ENCODE results near the gene SFRP4. TPM values are rescaled to one million over a fixed set of nuclear protein-coding genes. Genes with fewer than 3 reads are reported as not detected.

SFRP4 gene
- total RNA-seq, 1 experiment from 2014 or later: not detected

- no peaks in the 10 kb centered on the region for H4K20me1 ChIP-seq (ENCODE audit: control insufficient read depth, insufficient read depth, insufficient read length)
- no peaks in the 10 kb centered on the region for H3K36me3 Mint-ChIP-seq (ENCODE audit: insufficient read depth in 1 of 3, low read depth in 3 of 3)
- H3K56ac ChIP-seq (ENCODE audit: insufficient read length, low read depth, low read length): no peak overlapping the region
- no peak overlapping the region for H4K91ac ChIP-seq (ENCODE audit: insufficient read length, low read depth, low read length)
- peaks cover 74% of the 10 kb centered on the region for H3K27me3 Mint-ChIP-seq (ENCODE audit: low read depth)
- peaks cover 17% of the 10 kb centered on the region for H3K23me2 ChIP-seq (ENCODE audit: insufficient read length, low read depth, low read length, poor library complexity, severe bottlenecking)
- H3K27me3 ChIP-seq (ENCODE audit: insufficient read depth, low read length): peaks cover 12% of the 10 kb centered on the region; the same call in 1 of the 2 replicates
- no peak overlapping the region for H3K4ac ChIP-seq (ENCODE audit: low read depth, low read length)
- H2BK12ac ChIP-seq (ENCODE audit: insufficient read length, low read depth, low read length): no peak overlapping the region
- H3K18ac ChIP-seq (ENCODE audit: insufficient read length, low read depth, low read length): no peak overlapping the region
- H3K27ac Mint-ChIP-seq: no peak overlapping the region
- H3K79me2 ChIP-seq (ENCODE audit: insufficient read depth, low read length): no peaks in the 10 kb centered on the region
- H3K4me2 ChIP-seq (ENCODE audit: insufficient read depth, insufficient read length, low read length): peak overlapping the region; percentile 35
- H3T11ph ChIP-seq (ENCODE audit: low read length): no peak overlapping the region
- H2BK15ac ChIP-seq (ENCODE audit: low read depth, low read length): no peak overlapping the region
- no peak overlapping the region for H3K14ac ChIP-seq (ENCODE audit: insufficient read depth, low read length)
- no peak overlapping the region for H2AK5ac ChIP-seq (ENCODE audit: insufficient read length, low read length)
- no peak overlapping the region for H2BK120ac ChIP-seq (ENCODE audit: low read depth, low read length, poor library complexity, severe bottlenecking)
- H3K23ac ChIP-seq (ENCODE audit: insufficient read length, low read depth, low read length): no peak overlapping the region
- peak overlapping the region; percentile 63 to 82 for H3K4me3 Mint-ChIP-seq
- no peaks in the 10 kb centered on the region for H3K4me1 ChIP-seq (ENCODE audit: insufficient read depth, low read length)
- H3K27ac ChIP-seq (ENCODE audit: insufficient read length, low read depth, low read length): no peak overlapping the region
- no peak overlapping the region for H4K5ac ChIP-seq (ENCODE audit: insufficient read length, low read depth, low read length)
- no peak overlapping the region for H2BK5ac ChIP-seq (ENCODE audit: insufficient read length, low read length)
- DNase-seq: peak; percentile 64
- no peak overlapping the region for H2BK20ac ChIP-seq (ENCODE audit: low read depth, low read length, poor library complexity, severe bottlenecking)
- no peaks in the 10 kb centered on the region for H3K9me3 Mint-ChIP-seq
- WGBS (ENCODE audit: extremely low coverage, insufficient read length, low lambda C conversion rate): no CpG with 5 or more reads among the region's 57 CpGs
- H3K4me1 Mint-ChIP-seq: peaks cover 12 to 16% of the 10 kb centered on the region in 2 experiments
- no peak overlapping the region for H2AFZ ChIP-seq (ENCODE audit: low read length)
- H3K79me1 ChIP-seq (ENCODE audit: insufficient read depth, low read depth, low read length, poor library complexity, severe bottlenecking): no peaks in the 10 kb centered on the region
- TF ChIP-seq, protein P1, sequence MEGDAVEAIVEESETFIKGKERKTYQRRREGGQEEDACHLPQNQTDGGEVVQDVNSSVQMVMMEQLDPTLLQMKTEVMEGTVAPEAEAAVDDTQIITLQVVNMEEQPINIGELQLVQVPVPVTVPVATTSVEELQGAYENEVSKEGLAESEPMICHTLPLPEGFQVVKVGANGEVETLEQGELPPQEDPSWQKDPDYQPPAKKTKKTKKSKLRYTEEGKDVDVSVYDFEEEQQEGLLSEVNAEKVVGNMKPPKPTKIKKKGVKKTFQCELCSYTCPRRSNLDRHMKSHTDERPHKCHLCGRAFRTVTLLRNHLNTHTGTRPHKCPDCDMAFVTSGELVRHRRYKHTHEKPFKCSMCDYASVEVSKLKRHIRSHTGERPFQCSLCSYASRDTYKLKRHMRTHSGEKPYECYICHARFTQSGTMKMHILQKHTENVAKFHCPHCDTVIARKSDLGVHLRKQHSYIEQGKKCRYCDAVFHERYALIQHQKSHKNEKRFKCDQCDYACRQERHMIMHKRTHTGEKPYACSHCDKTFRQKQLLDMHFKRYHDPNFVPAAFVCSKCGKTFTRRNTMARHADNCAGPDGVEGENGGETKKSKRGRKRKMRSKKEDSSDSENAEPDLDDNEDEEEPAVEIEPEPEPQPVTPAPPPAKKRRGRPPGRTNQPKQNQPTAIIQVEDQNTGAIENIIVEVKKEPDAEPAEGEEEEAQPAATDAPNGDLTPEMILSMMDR (conservative IDR thresholded peaks at IDR 0.05): no peak
- H3K9ac ChIP-seq (ENCODE audit: extremely low read depth, insufficient read length, low read length): no peak overlapping the region
- H4K8ac ChIP-seq (replicated peaks; ENCODE audit: insufficient read length, low read depth, low read length): no peak overlapping the region
- no peaks in the 10 kb centered on the region for H3K9me3 ChIP-seq (ENCODE audit: control insufficient read depth, low read depth, low read length)
Observed at GRCh38 chr7:37916017-37916672, 472 bp downstream of the SFRP4 start.
